Endothelial cell of hepatic sinusoid (primary cell): ENCODE data around the gene RASA4.
"Not testable (repeated sequence)": the region's sequence is repeated elsewhere in the genome, so short reads cannot be mapped to it uniquely, and the experiment has no call there.

Experiments used
- in situ Hi-C: cut with HindIII; loops from 2 replicates; pipeline ENCODE4 v1.10.0; 2017; ENCODE audit warnings: low sequenced_read_pairs

RASA4 gene

GRCh38 chr7:102606848-102607247 is 9.7 kb downstream of the RASA4 start:
- in situ Hi-C loops, result not testable (repeated sequence)

GRCh38 chr7:102604431-102605145 is 12.0 kb downstream of the RASA4 start:
- in situ Hi-C loops, result not testable (repeated sequence)

GRCh38 chr7:102602317-102602716 is 14.2 kb downstream of the RASA4 start:
- in situ Hi-C loops, result not testable (repeated sequence)

GRCh38 chr7:102599699-102600098 is 16.9 kb downstream of the RASA4 start:
- in situ Hi-C loops, result not testable (repeated sequence)

- in situ Hi-C loops, result not testable (repeated sequence)
These were observed 20.5 kb downstream of the RASA4 start for GRCh38 chr7:102596036-102596435.

GRCh38 chr7:102593637-102594334 is 22.8 kb downstream of the RASA4 start:
- in situ Hi-C loops, result not testable (repeated sequence)

- in situ Hi-C loops, result not testable (repeated sequence)
These were observed 24.0 kb downstream of the RASA4 start for GRCh38 chr7:102592477-102593019.

GRCh38 chr7:102589857-102590256 is 26.7 kb downstream of the RASA4 start:
- in situ Hi-C loops, result not testable (repeated sequence)

- in situ Hi-C loops, result not testable (repeated sequence)
These were observed 33.1 kb downstream of the RASA4 start for GRCh38 chr7:102583495-102583894.

GRCh38 chr7:102581722-102582121 is 34.8 kb downstream of the RASA4 start:
- in situ Hi-C loops, result not testable (repeated sequence)

GRCh38 chr7:102578486-102578885 is 38.1 kb downstream of the RASA4 start:
- in situ Hi-C loops, result not testable (repeated sequence)

- in situ Hi-C loops, result not testable (repeated sequence)
These were observed 39.0 kb downstream of the RASA4 start for GRCh38 chr7:102577315-102578240.

GRCh38 chr7:102576363-102576762 is 40.2 kb downstream of the RASA4 start:
- in situ Hi-C loops, result not testable (repeated sequence)

GRCh38 chr7:102574607-102575006 is 41.9 kb downstream of the RASA4 start:
- in situ Hi-C loops, result not testable (repeated sequence)

- in situ Hi-C loops, result not testable (repeated sequence)
These were observed 44.0 kb downstream of the RASA4 start, which contains the start of gene POLR2J3 for GRCh38 chr7:102572261-102573239. Gene POLR2J3, minus strand, starts transcription at chr7:102572583. Its CDS starts 62 bp downstream, at chr7:102572521.

GRCh38 chr7:102568620-102569019 is 47.9 kb downstream of the RASA4 start:
- in situ Hi-C loops, result not testable (repeated sequence)

- in situ Hi-C loops, result not testable (repeated sequence)
These were observed 65.6 kb downstream of the RASA4 start, which contains the start of gene SPDYE2 for GRCh38 chr7:102550808-102551422. Gene SPDYE2, plus strand, starts transcription at chr7:102551226. Its CDS starts 2,030 bp downstream, at chr7:102553256.

GRCh38 chr7:102546353-102546752 is 70.2 kb downstream of the RASA4 start:
- in situ Hi-C loops, result not testable (repeated sequence)

- in situ Hi-C loops, result not testable (repeated sequence)
These were observed 71.3 kb downstream of the RASA4 start for GRCh38 chr7:102545288-102545687.
